WTC11 (cell line): ENCODE results near the gene NGDN. TPM values are rescaled to one million over a fixed set of nuclear protein-coding genes. Genes with fewer than 3 reads are reported as not detected.

ENCODE experiments used
- ATAC-seq: fragments of 200-7000 bp; cut with Tn5 transposase; 2 replicates; pipeline ENCODE4 v1.10.0; 2021; ENCODE audit warnings: mild to moderate bottlenecking, moderate library complexity
- CTCF ChIA-PET: fragments of 300-600 bp; sonication (Branson Sonifier 250); formaldehyde crosslinking; loops from one replicate; lab custom pipeline; 2021; ENCODE audit warnings: antibody characterized with exemption; lab: Charles Lee
- POLR2A ChIA-PET: fragments of 350-600 bp; sonication (Branson Sonifier 250); formaldehyde crosslinking; loops from one replicate; lab custom pipeline; 2021; ENCODE audit warnings: antibody characterized with exemption; lab: Charles Lee
- DNase-seq: peaks from one replicate; pipeline ENCODE4 v3.0.0; 2021; ENCODE audit warnings: low spot score
- H3K27ac Mint-ChIP-seq: 2 replicates; pipeline ENCODE4 v1.8.0; 2021; ENCODE audit warnings: mixed read lengths
- H3K27me3 Mint-ChIP-seq: 2 replicates; pipeline ENCODE4 v1.8.0; 2021; ENCODE audit warnings: low read depth, mild to moderate bottlenecking, moderate library complexity, mixed read lengths
- H3K36me3 Mint-ChIP-seq: 2 replicates; pipeline ENCODE4 v1.8.0; 2021; ENCODE audit warnings: mixed read lengths
- H3K4me1 Mint-ChIP-seq: 2 replicates; pipeline ENCODE4 v1.8.0; 2022; ENCODE audit warnings: mixed read lengths
- H3K4me3 Mint-ChIP-seq: 2 replicates; pipeline ENCODE4 v1.8.0; 2021; ENCODE audit warnings: mild to moderate bottlenecking, moderate library complexity, mixed read lengths
- H3K9me3 Mint-ChIP-seq: 2 replicates; pipeline ENCODE4 v1.8.0; 2021; ENCODE audit warnings: mixed read lengths
- EMX1 ChIP-seq: fragments of 250-450 bp; sonication (Bioruptor Pico); IDR thresholded peaks from 2 replicates; pipeline ENCODE4 v1.8.0; 2021; ENCODE audit warnings: mild to moderate bottlenecking
- NFATC4 ChIP-seq: fragments of 250-450 bp; sonication (Bioruptor Pico); IDR thresholded peaks from 2 replicates; pipeline ENCODE4 v1.9.0; 2021; ENCODE audit warnings: mild to moderate bottlenecking
- NFE2L1 ChIP-seq: sonication (generic); formaldehyde crosslinking; IDR thresholded peaks from 2 replicates; pipeline ENCODE4 v1.8.1; 2023; ENCODE audit warnings: missing genetic modification reagents
- NR3C1 ChIP-seq: sonication (generic); formaldehyde crosslinking; conservative IDR thresholded peaks from 2 replicates; pipeline ENCODE4 v1.8.1; 2023; ENCODE audit warnings: low read depth, mild to moderate bottlenecking, missing genetic modification reagents
- SMAD3 ChIP-seq: sonication (generic); formaldehyde crosslinking; IDR thresholded peaks from 2 replicates; pipeline ENCODE4 v1.8.0; 2022; ENCODE audit warnings: missing genetic modification reagents, mild to moderate bottlenecking, borderline replicate concordance
- SOX15 ChIP-seq: fragments of 250-450 bp; sonication (Bioruptor Pico); IDR thresholded peaks from 2 replicates; pipeline ENCODE4 v1.9.0; 2021; ENCODE audit warnings: mild to moderate bottlenecking
- TEAD4 ChIP-seq: sonication (generic); formaldehyde crosslinking; IDR thresholded peaks from 2 replicates; pipeline ENCODE4 v1.8.0; 2022; ENCODE audit warnings: mild to moderate bottlenecking, missing genetic modification reagents
- ZNF138 ChIP-seq: sonication (generic); formaldehyde crosslinking; conservative IDR thresholded peaks from 2 replicates; pipeline ENCODE4 v1.8.1; 2022; ENCODE audit warnings: mild to moderate bottlenecking, moderate library complexity, missing genetic modification reagents
- ZNF232 ChIP-seq: sonication (generic); formaldehyde crosslinking; IDR thresholded peaks from 2 replicates; pipeline ENCODE4 v1.8.0; 2022; ENCODE audit warnings: mild to moderate bottlenecking, missing genetic modification reagents
- ZNF396 ChIP-seq: fragments of 250-450 bp; sonication (Bioruptor Pico); IDR thresholded peaks from 2 replicates; pipeline ENCODE4 v1.8.0; 2021; ENCODE audit warnings: mild to moderate bottlenecking, moderate library complexity, borderline replicate concordance
- ZNF416 ChIP-seq: fragments of 250-450 bp; sonication (Bioruptor Pico); IDR thresholded peaks from 2 replicates; pipeline ENCODE4 v1.9.0; 2021; ENCODE audit warnings: mild to moderate bottlenecking, inconsistent platforms
- total RNA-seq: library from RNA; stranded (reverse); gene quantifications from 3 replicates; pipeline ENCODE4 v1.2.3, GENCODE V29; 2021
- TF ChIP-seq, protein P1 (sequence below): sonication (generic); formaldehyde crosslinking; IDR thresholded peaks from 2 replicates; pipeline ENCODE4 v1.8.0; 2022; ENCODE audit warnings: mild to moderate bottlenecking, missing genetic modification reagents
- TF ChIP-seq, protein P2 (sequence below): sonication (generic); formaldehyde crosslinking; IDR thresholded peaks from 2 replicates; pipeline ENCODE4 v1.8.0; 2023; ENCODE audit warnings: missing genetic modification reagents
- TF ChIP-seq, protein P3 (sequence below): sonication (generic); formaldehyde crosslinking; conservative IDR thresholded peaks from 2 replicates; pipeline ENCODE4 v1.8.1; 2023; ENCODE audit warnings: mild to moderate bottlenecking, low read depth, missing genetic modification reagents, moderate library complexity
- TF ChIP-seq, protein P4 (sequence below): sonication (generic); formaldehyde crosslinking; IDR thresholded peaks from 2 replicates; pipeline ENCODE4 v1.8.1; 2022; ENCODE audit warnings: low read depth, mild to moderate bottlenecking, moderate library complexity, missing genetic modification reagents, borderline replicate concordance
- TF ChIP-seq, protein P5 (sequence below): sonication (generic); formaldehyde crosslinking; IDR thresholded peaks from 2 replicates; pipeline ENCODE4 v1.8.0; 2023; ENCODE audit warnings: mild to moderate bottlenecking, missing genetic modification reagents
- TF ChIP-seq, protein P6 (sequence below): sonication (generic); formaldehyde crosslinking; IDR thresholded peaks from 2 replicates; pipeline ENCODE4 v1.8.0; 2022; ENCODE audit warnings: mild to moderate bottlenecking, missing genetic modification reagents
- TF ChIP-seq, protein P7 (sequence below): sonication (generic); formaldehyde crosslinking; IDR thresholded peaks from 2 replicates; pipeline ENCODE4 v1.8.0; 2022; ENCODE audit warnings: mild to moderate bottlenecking, missing genetic modification reagents
- TF ChIP-seq, protein P8 (sequence below): fragments of 200-600 bp; IDR thresholded peaks from 2 replicates; pipeline ENCODE4 v1.8.0; 2022; ENCODE audit warnings: antibody characterized with exemption

The NGDN gene
- total RNA-seq, 1 experiment from 2014 or later: 45.5 TPM

DNA sequence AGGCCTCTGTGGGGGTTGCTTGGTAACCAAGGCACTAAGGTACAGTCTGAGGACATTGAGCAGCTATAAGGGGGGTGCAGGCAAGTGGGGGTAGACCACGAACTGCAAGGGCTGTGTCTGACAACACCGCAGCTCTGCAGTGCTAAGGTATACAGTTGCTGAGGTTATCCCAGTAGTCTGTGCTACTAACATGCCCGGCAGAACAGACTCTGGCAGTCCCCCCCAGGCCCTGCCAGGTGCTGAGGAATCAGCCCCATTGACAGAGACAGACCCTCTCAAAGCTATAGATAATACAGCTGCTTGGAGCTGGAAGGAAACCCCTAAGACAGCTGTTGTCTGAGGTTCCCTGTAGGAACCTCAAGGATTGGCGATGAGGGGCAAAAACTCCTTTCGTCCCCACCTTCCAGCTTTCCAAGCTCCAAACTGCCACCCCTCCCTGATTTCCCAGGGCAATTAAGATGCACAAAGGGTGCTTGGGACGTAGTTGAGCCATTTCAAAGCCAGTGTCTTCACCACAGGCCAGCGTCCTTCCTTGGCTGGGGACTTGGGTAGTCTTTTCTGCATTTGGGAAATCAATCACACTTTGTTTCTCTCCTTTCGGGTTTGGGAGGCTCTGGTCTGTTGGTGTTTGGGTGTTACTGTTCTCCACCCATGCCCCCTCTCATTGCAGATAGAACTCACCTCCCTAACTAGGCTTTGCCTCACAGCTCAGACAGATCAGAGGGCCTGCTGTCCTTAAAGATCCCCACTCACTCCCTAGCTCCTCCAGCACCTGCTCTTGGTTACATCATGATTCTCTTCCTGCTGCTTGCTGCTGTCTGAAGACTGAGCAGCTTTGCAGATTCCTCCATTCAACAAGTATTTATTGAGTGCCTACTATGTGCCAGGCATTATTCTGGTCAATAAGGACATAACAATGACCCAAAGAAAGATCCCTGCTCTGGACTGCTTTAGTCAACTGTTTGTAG, 32.1 kb upstream of the NGDN start:
- no peak for TF ChIP-seq SMAD3 (CRISPR knock-in tag)
- TF ChIP-seq NFE2L1 (CRISPR knock-in tag): no peak
- TF ChIP-seq, protein P1, sequence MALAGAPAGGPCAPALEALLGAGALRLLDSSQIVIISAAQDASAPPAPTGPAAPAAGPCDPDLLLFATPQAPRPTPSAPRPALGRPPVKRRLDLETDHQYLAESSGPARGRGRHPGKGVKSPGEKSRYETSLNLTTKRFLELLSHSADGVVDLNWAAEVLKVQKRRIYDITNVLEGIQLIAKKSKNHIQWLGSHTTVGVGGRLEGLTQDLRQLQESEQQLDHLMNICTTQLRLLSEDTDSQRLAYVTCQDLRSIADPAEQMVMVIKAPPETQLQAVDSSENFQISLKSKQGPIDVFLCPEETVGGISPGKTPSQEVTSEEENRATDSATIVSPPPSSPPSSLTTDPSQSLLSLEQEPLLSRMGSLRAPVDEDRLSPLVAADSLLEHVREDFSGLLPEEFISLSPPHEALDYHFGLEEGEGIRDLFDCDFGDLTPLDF (CRISPR knock-in tag): no peak
- TF ChIP-seq, protein P2, sequence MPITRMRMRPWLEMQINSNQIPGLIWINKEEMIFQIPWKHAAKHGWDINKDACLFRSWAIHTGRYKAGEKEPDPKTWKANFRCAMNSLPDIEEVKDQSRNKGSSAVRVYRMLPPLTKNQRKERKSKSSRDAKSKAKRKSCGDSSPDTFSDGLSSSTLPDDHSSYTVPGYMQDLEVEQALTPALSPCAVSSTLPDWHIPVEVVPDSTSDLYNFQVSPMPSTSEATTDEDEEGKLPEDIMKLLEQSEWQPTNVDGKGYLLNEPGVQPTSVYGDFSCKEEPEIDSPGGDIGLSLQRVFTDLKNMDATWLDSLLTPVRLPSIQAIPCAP (CRISPR knock-in tag): no peak
- TF ChIP-seq, protein P3, sequence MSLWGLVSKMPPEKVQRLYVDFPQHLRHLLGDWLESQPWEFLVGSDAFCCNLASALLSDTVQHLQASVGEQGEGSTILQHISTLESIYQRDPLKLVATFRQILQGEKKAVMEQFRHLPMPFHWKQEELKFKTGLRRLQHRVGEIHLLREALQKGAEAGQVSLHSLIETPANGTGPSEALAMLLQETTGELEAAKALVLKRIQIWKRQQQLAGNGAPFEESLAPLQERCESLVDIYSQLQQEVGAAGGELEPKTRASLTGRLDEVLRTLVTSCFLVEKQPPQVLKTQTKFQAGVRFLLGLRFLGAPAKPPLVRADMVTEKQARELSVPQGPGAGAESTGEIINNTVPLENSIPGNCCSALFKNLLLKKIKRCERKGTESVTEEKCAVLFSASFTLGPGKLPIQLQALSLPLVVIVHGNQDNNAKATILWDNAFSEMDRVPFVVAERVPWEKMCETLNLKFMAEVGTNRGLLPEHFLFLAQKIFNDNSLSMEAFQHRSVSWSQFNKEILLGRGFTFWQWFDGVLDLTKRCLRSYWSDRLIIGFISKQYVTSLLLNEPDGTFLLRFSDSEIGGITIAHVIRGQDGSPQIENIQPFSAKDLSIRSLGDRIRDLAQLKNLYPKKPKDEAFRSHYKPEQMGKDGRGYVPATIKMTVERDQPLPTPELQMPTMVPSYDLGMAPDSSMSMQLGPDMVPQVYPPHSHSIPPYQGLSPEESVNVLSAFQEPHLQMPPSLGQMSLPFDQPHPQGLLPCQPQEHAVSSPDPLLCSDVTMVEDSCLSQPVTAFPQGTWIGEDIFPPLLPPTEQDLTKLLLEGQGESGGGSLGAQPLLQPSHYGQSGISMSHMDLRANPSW (CRISPR knock-in tag): no peak
- TF ChIP-seq, protein P4, sequence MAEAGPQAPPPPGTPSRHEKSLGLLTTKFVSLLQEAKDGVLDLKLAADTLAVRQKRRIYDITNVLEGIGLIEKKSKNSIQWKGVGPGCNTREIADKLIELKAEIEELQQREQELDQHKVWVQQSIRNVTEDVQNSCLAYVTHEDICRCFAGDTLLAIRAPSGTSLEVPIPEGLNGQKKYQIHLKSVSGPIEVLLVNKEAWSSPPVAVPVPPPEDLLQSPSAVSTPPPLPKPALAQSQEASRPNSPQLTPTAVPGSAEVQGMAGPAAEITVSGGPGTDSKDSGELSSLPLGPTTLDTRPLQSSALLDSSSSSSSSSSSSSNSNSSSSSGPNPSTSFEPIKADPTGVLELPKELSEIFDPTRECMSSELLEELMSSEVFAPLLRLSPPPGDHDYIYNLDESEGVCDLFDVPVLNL (CRISPR knock-in tag): no peak
- TF ChIP-seq, protein P5, sequence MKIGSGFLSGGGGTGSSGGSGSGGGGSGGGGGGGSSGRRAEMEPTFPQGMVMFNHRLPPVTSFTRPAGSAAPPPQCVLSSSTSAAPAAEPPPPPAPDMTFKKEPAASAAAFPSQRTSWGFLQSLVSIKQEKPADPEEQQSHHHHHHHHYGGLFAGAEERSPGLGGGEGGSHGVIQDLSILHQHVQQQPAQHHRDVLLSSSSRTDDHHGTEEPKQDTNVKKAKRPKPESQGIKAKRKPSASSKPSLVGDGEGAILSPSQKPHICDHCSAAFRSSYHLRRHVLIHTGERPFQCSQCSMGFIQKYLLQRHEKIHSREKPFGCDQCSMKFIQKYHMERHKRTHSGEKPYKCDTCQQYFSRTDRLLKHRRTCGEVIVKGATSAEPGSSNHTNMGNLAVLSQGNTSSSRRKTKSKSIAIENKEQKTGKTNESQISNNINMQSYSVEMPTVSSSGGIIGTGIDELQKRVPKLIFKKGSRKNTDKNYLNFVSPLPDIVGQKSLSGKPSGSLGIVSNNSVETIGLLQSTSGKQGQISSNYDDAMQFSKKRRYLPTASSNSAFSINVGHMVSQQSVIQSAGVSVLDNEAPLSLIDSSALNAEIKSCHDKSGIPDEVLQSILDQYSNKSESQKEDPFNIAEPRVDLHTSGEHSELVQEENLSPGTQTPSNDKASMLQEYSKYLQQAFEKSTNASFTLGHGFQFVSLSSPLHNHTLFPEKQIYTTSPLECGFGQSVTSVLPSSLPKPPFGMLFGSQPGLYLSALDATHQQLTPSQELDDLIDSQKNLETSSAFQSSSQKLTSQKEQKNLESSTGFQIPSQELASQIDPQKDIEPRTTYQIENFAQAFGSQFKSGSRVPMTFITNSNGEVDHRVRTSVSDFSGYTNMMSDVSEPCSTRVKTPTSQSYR: no peak
- ChIA-PET POLR2A (no interaction called here), CTCF (interaction anchor here (0.9 to 1.9 kb wide), 11 partner anchors 11 to 317 kb away, joined by 3 to 9 read pairs (median 3); partner anchors contain the start of genes CMTM5 and SLC22A17)
- no peaks in the 10 kb centered on the region for H3K9me3 Mint-ChIP-seq
- no peaks in the 10 kb centered on the region for H3K36me3 Mint-ChIP-seq
- no peak for ATAC-seq
- H3K27ac Mint-ChIP-seq: no peak overlapping the region
- peaks cover 24% of the 10 kb centered on the region for H3K27me3 Mint-ChIP-seq
- H3K4me3 Mint-ChIP-seq: no peak overlapping the region
- H3K4me1 Mint-ChIP-seq: peaks cover 17% of the 10 kb centered on the region
- no peak for DNase-seq

DNA sequence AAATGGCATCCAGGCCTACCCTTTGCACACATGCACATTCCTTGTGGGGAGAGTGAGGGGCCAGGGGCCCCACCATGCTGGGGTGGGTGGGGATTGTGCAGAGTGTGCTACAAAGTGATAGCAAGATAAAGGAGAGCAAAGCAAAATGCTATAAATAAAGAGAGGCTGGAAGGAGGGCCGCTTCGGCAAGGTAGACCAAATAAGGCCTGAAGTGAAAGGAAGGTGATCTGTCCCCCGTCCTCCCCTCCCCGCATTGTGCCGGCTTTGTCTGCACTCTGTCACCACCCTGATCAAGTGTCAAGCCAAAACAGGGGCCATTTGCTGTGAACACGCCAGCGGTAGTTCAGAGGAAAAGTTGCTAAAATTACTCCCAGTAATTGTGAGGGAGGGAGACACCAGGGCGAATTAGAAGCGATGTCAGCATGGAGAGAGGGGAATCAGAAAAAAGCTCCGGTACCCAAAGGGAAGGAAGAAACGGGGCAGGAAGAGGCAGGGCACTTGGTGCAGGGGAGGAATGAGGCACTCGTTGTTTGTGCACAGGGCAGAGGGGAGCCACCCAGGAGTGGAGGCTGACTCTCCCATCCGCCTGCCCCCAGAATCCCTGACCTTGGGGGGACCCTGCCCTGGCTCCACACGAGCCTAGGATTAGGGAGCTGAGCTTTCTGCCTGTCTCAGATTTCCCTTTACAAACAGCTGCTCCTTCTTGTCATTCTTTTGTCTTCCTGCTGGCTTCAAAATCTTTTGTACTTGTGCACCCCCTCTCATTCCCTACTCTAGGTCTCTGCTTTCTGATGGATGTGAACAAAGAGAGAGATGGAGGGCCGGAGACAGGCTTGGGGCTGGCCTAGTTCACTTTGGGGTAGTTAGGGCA, 31.2 kb upstream of the NGDN start:
- peaks cover 26% of the 10 kb centered on the region for H3K4me1 Mint-ChIP-seq
- H3K4me3 Mint-ChIP-seq: no peak overlapping the region
- ATAC-seq (peak; percentile 39), DNase-seq (no peak)
- ChIA-PET POLR2A (no interaction called here), CTCF (interaction anchor here (0.7 to 1.9 kb wide), 5 partner anchors 15 to 92 kb away, joined by 3 to 6 read pairs (median 3); no protein-coding TSS in a partner anchor)
- no peaks in the 10 kb centered on the region for H3K9me3 Mint-ChIP-seq
- H3K27me3 Mint-ChIP-seq: peaks cover 26% of the 10 kb centered on the region
- no peaks in the 10 kb centered on the region for H3K36me3 Mint-ChIP-seq
- H3K27ac Mint-ChIP-seq: no peak overlapping the region
- no peak for TF ChIP-seq SOX15 (CRISPR knock-in tag)
- no peak for TF ChIP-seq NFATC4 (CRISPR knock-in tag)
- TF ChIP-seq ZNF232: no peak
- TF ChIP-seq, protein P6, sequence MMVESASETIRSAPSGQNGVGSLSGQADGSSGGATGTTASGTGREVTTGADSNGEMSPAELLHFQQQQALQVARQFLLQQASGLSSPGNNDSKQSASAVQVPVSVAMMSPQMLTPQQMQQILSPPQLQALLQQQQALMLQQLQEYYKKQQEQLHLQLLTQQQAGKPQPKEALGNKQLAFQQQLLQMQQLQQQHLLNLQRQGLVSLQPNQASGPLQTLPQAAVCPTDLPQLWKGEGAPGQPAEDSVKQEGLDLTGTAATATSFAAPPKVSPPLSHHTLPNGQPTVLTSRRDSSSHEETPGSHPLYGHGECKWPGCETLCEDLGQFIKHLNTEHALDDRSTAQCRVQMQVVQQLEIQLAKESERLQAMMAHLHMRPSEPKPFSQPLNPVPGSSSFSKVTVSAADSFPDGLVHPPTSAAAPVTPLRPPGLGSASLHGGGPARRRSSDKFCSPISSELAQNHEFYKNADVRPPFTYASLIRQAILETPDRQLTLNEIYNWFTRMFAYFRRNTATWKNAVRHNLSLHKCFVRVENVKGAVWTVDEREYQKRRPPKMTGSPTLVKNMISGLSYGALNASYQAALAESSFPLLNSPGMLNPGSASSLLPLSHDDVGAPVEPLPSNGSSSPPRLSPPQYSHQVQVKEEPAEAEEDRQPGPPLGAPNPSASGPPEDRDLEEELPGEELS (CRISPR knock-in tag): no peak
- TF ChIP-seq TEAD4 (CRISPR knock-in tag): no peak
- TF ChIP-seq ZNF416 (CRISPR knock-in tag): no peak
- no peak for TF ChIP-seq NR3C1 (CRISPR knock-in tag)
- TF ChIP-seq ZNF138: no peak
- no peak for TF ChIP-seq ZNF396 (CRISPR knock-in tag)
- TF ChIP-seq EMX1 (CRISPR knock-in tag): no peak
- TF ChIP-seq, protein P7, sequence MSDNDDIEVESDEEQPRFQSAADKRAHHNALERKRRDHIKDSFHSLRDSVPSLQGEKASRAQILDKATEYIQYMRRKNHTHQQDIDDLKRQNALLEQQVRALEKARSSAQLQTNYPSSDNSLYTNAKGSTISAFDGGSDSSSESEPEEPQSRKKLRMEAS (CRISPR knock-in tag): no peak
- TF ChIP-seq, protein P8, sequence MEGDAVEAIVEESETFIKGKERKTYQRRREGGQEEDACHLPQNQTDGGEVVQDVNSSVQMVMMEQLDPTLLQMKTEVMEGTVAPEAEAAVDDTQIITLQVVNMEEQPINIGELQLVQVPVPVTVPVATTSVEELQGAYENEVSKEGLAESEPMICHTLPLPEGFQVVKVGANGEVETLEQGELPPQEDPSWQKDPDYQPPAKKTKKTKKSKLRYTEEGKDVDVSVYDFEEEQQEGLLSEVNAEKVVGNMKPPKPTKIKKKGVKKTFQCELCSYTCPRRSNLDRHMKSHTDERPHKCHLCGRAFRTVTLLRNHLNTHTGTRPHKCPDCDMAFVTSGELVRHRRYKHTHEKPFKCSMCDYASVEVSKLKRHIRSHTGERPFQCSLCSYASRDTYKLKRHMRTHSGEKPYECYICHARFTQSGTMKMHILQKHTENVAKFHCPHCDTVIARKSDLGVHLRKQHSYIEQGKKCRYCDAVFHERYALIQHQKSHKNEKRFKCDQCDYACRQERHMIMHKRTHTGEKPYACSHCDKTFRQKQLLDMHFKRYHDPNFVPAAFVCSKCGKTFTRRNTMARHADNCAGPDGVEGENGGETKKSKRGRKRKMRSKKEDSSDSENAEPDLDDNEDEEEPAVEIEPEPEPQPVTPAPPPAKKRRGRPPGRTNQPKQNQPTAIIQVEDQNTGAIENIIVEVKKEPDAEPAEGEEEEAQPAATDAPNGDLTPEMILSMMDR: no peak
